Progenitor cell of endocrine pancreas (in vitro differentiated cells): Measurements from ENCODE around the gene ARID4A. TPM values are rescaled to one million over a fixed set of nuclear protein-coding genes. Genes with fewer than 3 reads are reported as not detected.
"Not testable (repeated sequence)": the region's sequence is repeated elsewhere in the genome, so short reads cannot be mapped to it uniquely, and the experiment has no call there.

Experiments
- DNase-seq: peaks from one replicate; pipeline ENCODE4 v3.0.0; 2021; ENCODE audit warnings: low spot score; ENCODE audit not compliant: unreplicated experiment
- H3K27ac Mint-ChIP-seq: 2 replicates; pipeline ENCODE4 v1.8.0; 2021; ENCODE audit warnings: mild to moderate bottlenecking, moderate library complexity, mixed read lengths
- H3K27me3 Mint-ChIP-seq: 2 replicates; pipeline ENCODE4 v1.8.0; 2021; ENCODE audit warnings: mixed read lengths
- H3K36me3 Mint-ChIP-seq: 2 replicates; pipeline ENCODE4 v1.8.0; 2022; ENCODE audit warnings: mixed read lengths; ENCODE audit not compliant: insufficient read depth
- H3K4me1 Mint-ChIP-seq: 2 replicates; pipeline ENCODE4 v1.8.0; 2021; ENCODE audit warnings: low read depth, mixed read lengths
- H3K4me3 Mint-ChIP-seq: 2 replicates; pipeline ENCODE4 v1.8.0; 2021; ENCODE audit warnings: low read depth, mild to moderate bottlenecking, moderate library complexity, mixed read lengths
- H3K9me3 Mint-ChIP-seq: 2 replicates; pipeline ENCODE4 v1.8.0; 2021; ENCODE audit warnings: low read depth, mixed read lengths
- total RNA-seq: library from RNA; stranded (reverse); gene quantifications from 2 replicates; pipeline ENCODE4 v1.2.1, GENCODE V29; 2021
- TF ChIP-seq, protein P1 (sequence below): fragments of 200-600 bp; sonication (generic); IDR thresholded peaks from one replicate; pipeline ENCODE4 v1.5.0; 2021; ENCODE audit warnings: antibody characterized with exemption, mild to moderate bottlenecking; ENCODE audit not compliant: unreplicated experiment

Gene ARID4A
- total RNA-seq, 1 donor from 2014 or later: 35.1 TPM

DNA sequence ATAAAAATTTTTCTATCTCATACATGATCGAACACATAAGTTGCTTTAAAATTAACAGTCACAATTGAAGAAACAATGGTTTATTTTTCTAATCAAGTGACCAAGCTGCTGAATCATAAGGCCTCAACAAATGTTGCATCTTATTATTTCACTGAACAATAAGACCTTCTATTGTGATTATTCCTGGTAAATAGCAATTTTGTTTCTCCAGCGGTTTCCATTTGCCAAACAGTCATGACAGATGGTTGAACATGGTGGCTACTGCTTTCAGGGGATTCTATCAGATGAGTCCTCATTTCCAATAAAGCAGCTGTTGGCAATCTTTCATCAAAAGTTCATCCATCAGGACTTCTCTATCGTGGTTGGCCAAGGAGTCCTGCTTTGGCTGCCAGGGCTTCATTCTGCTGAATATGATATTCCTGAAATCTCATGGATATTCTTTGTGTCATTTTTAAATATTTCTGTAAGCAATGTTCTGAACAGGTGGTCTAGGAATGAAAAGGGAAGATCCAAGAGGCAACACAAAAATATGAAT is 110.4 kb downstream of the ARID4A start:
- DNase-seq: no peak
- H3K36me3 Mint-ChIP-seq: peaks cover 19% of the 10 kb centered on the region
- H3K4me1 Mint-ChIP-seq: peaks cover 3% of the 10 kb centered on the region

DNA sequence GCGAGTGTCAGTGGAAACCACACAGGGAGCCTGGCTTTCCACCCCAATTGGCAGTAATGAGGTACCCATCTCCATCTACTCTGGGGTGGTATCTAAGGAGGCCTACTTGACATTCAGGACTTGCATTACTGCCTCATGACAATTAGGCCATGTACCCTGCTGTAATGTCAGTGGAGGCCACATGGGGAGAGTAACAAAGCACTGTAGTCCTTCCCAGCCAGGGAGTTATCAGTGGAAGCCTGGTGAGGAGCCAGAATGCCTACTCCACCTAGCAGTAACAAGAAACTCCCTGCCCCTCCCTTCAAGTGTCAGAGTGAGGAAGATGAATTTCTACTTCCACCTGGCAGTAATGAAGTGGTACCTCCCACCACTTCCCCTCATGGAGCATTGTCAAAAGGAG is 116.5 kb downstream of the ARID4A start:
- Mint-ChIP-seq H3K27me3 (no peaks in the 10 kb centered on the region), H3K36me3 (peaks cover 28% of the 10 kb centered on the region), H3K9me3 (peaks cover 5% of the 10 kb centered on the region), H3K27ac (no peak overlapping the region), H3K4me3 (no peak overlapping the region), H3K4me1 (peaks cover 3% of the 10 kb centered on the region)
- TF ChIP-seq, protein P1, sequence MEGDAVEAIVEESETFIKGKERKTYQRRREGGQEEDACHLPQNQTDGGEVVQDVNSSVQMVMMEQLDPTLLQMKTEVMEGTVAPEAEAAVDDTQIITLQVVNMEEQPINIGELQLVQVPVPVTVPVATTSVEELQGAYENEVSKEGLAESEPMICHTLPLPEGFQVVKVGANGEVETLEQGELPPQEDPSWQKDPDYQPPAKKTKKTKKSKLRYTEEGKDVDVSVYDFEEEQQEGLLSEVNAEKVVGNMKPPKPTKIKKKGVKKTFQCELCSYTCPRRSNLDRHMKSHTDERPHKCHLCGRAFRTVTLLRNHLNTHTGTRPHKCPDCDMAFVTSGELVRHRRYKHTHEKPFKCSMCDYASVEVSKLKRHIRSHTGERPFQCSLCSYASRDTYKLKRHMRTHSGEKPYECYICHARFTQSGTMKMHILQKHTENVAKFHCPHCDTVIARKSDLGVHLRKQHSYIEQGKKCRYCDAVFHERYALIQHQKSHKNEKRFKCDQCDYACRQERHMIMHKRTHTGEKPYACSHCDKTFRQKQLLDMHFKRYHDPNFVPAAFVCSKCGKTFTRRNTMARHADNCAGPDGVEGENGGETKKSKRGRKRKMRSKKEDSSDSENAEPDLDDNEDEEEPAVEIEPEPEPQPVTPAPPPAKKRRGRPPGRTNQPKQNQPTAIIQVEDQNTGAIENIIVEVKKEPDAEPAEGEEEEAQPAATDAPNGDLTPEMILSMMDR: no peak
- DNase-seq: no peak

More for the DNA sequence above, 110.4 kb downstream of the ARID4A start:
- H3K27me3 Mint-ChIP-seq: no peaks in the 10 kb centered on the region
- H3K4me3 Mint-ChIP-seq: no peak overlapping the region
- H3K27ac Mint-ChIP-seq: no peak overlapping the region
- H3K9me3 Mint-ChIP-seq: peaks cover 2% of the 10 kb centered on the region
- TF ChIP-seq, protein P1: no peak

DNA sequence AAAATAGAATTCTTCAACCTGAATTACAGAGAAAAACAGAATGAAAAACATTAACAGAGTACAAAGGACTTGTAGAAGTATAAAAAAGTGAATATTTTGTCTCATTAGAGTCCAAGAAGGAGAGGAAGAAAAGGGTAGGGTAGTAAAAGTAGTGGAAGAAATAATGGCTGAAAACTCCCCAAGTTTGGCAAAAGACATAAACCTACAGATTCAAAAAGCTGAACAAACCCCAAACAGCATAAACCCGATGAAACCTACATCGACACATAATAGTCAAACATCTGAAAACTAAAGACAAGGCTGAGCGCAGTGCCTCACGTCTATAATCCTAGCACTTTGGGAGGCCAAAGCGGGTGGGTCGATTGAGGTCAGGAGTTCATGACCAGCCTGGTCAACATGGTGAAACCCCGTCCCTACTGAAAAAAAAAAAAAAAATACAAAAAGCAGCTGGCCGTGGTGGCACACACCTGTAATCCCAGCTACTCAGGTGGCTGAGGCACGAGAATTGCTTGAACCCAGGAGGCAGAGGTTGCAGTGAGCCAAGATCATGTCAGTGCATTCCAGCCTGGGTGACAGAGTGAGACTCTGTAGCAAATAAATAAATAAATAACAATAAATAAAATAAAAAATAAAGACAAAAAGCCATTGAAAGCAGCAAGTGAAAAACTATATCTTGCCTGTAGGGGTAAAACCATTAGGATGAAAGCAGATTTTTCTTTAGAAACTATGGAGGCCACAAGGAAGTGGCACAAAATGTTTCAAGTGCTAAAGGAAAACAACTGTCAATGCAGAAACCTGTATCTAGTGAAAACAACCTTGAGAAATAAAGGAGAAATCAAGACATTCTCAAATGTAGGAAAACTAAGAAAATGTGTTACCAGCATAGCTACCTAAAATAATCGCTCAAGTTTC is 117.5 kb downstream of the ARID4A start:
- TF ChIP-seq, protein P1: no peak
- Mint-ChIP-seq H3K27ac (no peak overlapping the region), H3K9me3 (peaks cover 5% of the 10 kb centered on the region), H3K36me3 (peaks cover 27% of the 10 kb centered on the region), H3K4me1 (peaks cover 3% of the 10 kb centered on the region), H3K27me3 (no peaks in the 10 kb centered on the region), H3K4me3 (no peak overlapping the region)
- DNase-seq: no peak

DNA sequence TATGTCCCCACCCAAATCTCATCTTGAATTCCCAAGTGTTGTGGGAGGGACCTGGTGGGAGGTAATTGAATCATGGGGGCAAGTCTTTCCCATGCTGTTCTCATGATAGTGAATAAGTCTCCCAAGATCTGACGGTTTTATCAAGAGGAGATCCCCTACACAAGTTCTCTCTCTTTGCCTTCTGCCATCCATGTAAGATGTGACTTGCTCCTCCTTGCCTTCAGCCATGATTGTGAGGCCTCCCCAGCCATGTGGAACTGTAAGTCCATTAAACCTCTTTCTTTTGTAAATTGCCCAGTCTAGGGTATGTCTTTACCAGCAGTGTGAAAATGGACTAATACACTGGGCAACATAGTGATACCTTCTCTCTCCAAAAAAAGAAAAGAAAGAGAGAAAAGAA is 118.6 kb downstream of the ARID4A start:
- peaks cover 24% of the 10 kb centered on the region for H3K36me3 Mint-ChIP-seq
- not testable (repeated sequence) for H3K4me1 Mint-ChIP-seq, DNase-seq, H3K9me3 Mint-ChIP-seq, H3K27ac Mint-ChIP-seq, H3K4me3 Mint-ChIP-seq, H3K27me3 Mint-ChIP-seq

Other genes starting within 250 kb of the ARID4A start
- 31.5 and 36.2 TPM in 2 replicates for gene ARMH4, start 146.3 kb upstream of the ARID4A start, total RNA-seq
- gene ACTR10, start 98.4 kb upstream of the ARID4A start, total RNA-seq: 57.5 and 64.1 TPM in 2 replicates
- gene PSMA3, start 53.7 kb upstream of the ARID4A start, total RNA-seq: 197 and 216 TPM in 2 replicates
- gene TOMM20L, start 97.4 kb downstream of the ARID4A start, total RNA-seq: 0.55 TPM in 1 of 2 replicates, not detected in the other
- gene TIMM9, start 129.0 kb downstream of the ARID4A start, total RNA-seq: 34.1 and 37.9 TPM in 2 replicates
- gene KIAA0586, start 129.2 kb downstream of the ARID4A start, total RNA-seq: 17.7 and 19.8 TPM in 2 replicates